Upper lobe of left lung (tissue), 4 donors: ENCODE results near the gene SGCA.

Experiments
- POLR2A ChIP-seq, 4 donors: fragments of 450-650 bp; IDR thresholded peaks; one replicate each; pipeline ENCODE4 v1.5.1; 2016 to 2017; ENCODE audit warnings: antibody characterized with exemption in 4 of 4, mild to moderate bottlenecking in 2 of 4
- POLR2AphosphoS5 ChIP-seq, 2 donors: sonication (generic); formaldehyde crosslinking; IDR thresholded peaks; one replicate each; pipeline ENCODE4 v1.5.1; 2017; ENCODE audit warnings: antibody characterized with exemption in 2 of 2
- TF ChIP-seq, protein P1 (sequence below), 6 experiments: fragments of 450-650 bp in 4 of 6; fragments of 200-600 bp in 2 of 6; sonication (generic) in 2 of 6; IDR thresholded peaks; one replicate each; pipeline ENCODE4 v1.5.1; 2016 to 2019; ENCODE audit warnings: antibody characterized with exemption in 6 of 6

DNA sequence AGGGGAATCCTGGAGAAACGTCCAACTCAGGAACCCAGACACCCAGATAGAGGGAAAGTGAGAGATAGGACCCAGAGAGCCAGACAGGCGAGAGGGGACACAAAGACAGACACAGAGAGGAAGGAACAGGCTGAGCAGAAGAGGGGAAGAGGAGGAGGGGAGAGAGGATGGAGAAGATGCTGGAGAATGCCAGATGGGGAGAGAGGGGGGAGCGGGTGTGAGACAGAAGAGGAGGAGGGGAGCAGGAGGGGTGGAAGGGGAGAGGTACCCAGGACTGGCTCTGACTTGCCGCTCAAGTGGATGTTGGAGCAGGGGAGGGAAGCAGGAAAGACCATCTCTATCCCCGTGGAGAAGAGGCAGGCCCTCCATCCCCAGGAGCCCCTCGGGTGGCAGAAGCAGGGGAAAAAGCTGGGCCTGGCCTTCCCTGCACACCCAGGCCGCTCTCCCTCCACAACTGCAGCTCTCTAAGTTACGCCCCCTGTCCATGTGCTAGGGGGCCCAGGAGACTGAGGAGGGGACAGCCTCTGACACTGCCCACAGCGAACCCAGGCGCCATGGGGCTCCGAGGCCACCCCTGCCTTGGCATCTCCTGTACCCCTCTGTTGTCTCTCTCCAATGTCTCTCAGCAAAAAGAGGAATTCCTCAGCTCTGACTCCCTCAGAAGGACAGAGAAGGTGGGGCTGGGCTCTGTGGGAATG is 20.1 kb upstream of the SGCA start:
- no peak for TF ChIP-seq POLR2AphosphoS5 (IDR thresholded peaks at IDR 0.05)
- TF ChIP-seq, protein P1, sequence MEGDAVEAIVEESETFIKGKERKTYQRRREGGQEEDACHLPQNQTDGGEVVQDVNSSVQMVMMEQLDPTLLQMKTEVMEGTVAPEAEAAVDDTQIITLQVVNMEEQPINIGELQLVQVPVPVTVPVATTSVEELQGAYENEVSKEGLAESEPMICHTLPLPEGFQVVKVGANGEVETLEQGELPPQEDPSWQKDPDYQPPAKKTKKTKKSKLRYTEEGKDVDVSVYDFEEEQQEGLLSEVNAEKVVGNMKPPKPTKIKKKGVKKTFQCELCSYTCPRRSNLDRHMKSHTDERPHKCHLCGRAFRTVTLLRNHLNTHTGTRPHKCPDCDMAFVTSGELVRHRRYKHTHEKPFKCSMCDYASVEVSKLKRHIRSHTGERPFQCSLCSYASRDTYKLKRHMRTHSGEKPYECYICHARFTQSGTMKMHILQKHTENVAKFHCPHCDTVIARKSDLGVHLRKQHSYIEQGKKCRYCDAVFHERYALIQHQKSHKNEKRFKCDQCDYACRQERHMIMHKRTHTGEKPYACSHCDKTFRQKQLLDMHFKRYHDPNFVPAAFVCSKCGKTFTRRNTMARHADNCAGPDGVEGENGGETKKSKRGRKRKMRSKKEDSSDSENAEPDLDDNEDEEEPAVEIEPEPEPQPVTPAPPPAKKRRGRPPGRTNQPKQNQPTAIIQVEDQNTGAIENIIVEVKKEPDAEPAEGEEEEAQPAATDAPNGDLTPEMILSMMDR (IDR thresholded peaks at IDR 0.05): no peak
- no peak for TF ChIP-seq POLR2A (IDR thresholded peaks at IDR 0.05)
